Caco-2 (cell line): Measurements from ENCODE around the gene KIAA0513. TPM values are rescaled to one million over a fixed set of nuclear protein-coding genes. Genes with fewer than 3 reads are reported as not detected.
"Not testable (repeated sequence)": the region's sequence is repeated elsewhere in the genome, so short reads cannot be mapped to it uniquely, and the experiment has no call there.

Source experiments
- BruUV-seq: library from RNA; stranded (reverse); fragments of 400-500 nt; replicated peaks from 2 replicates; lab custom pipeline; 2021; lab: Mats Ljungman, UMichigan
- CTCF ChIA-PET: fragments of 300-600 bp; sonication (Branson Sonifier 250); formaldehyde crosslinking; loops from one replicate; lab custom pipeline; 2022; ENCODE audit warnings: antibody characterized with exemption; lab: Charles Lee
- POLR2A ChIA-PET: fragments of 300-600 bp; sonication (Branson Sonifier 250); formaldehyde crosslinking; loops from one replicate; lab custom pipeline; 2022; ENCODE audit warnings: antibody characterized with exemption; lab: Charles Lee
- DNase-seq, 2 experiments: peaks; one replicate each; pipeline versions ENCODE4 v3.0.0 to v3.0.0-alpha.2; 2020 to 2022
- H3K27me3 ChIP-seq: replicated peaks from 2 replicates; pipeline ENCODE4 v1.6.0; 2011; ENCODE audit warnings: low read length; ENCODE audit not compliant: control insufficient read depth, insufficient read depth
- H3K36me3 ChIP-seq: 2 replicates; pipeline ENCODE4 v1.5.1; 2011; ENCODE audit warnings: low read length; ENCODE audit not compliant: control insufficient read depth, insufficient read depth
- H3K4me1 ChIP-seq: fragments of 250-450 bp; sonication (Bioruptor Pico); 2 replicates; pipeline ENCODE4 v1.5.1; 2020; ENCODE audit warnings: mild to moderate bottlenecking
- H3K4me3 ChIP-seq: 2 replicates; pipeline ENCODE4 v1.5.1; 2011; ENCODE audit warnings: low read depth, mild to moderate bottlenecking, control low read depth, low read length
- H3K9me3 ChIP-seq: fragments of 250-450 bp; sonication (Bioruptor Pico); 2 replicates; pipeline ENCODE4 v1.5.1; 2020; ENCODE audit warnings: mild to moderate bottlenecking, moderate library complexity
- H3K27ac Mint-ChIP-seq: one replicate; pipeline ENCODE4 v1.8.0; 2022; ENCODE audit warnings: mixed read lengths; ENCODE audit not compliant: unreplicated experiment
- H3K27me3 Mint-ChIP-seq: one replicate; pipeline ENCODE4 v1.8.0; 2022; ENCODE audit warnings: mixed read lengths; ENCODE audit not compliant: insufficient read depth, unreplicated experiment
- H3K36me3 Mint-ChIP-seq: one replicate; pipeline ENCODE4 v1.8.0; 2022; ENCODE audit warnings: mild to moderate bottlenecking, mixed read lengths; ENCODE audit not compliant: insufficient read depth, unreplicated experiment
- H3K4me1 Mint-ChIP-seq: one replicate; pipeline ENCODE4 v1.8.0; 2022; ENCODE audit warnings: low read depth, mixed read lengths; ENCODE audit not compliant: unreplicated experiment
- H3K4me3 Mint-ChIP-seq: one replicate; pipeline ENCODE4 v1.8.0; 2022; ENCODE audit warnings: mild to moderate bottlenecking, moderate library complexity, mixed read lengths; ENCODE audit not compliant: unreplicated experiment
- H3K9me3 Mint-ChIP-seq: one replicate; pipeline ENCODE4 v1.8.0; 2022; ENCODE audit warnings: mixed read lengths; ENCODE audit not compliant: unreplicated experiment
- CTCF ChIP-seq, 2 experiments: fragments of 200-600 bp in 1 of 2; IDR thresholded peaks; 1 replicate in 1 of 2; 2 replicates in 1 of 2; pipeline versions ENCODE4 v1.5.1 to v1.8.0; 2011 to 2022; ENCODE audit warnings: antibody characterized with exemption in 1 of 2, control low read depth in 1 of 2, inconsistent platforms in 1 of 2, low read depth in 1 of 2, low read length in 1 of 2, mild to moderate bottlenecking in 1 of 2, moderate library complexity in 1 of 2; ENCODE audit not compliant: insufficient read depth in 1 of 2, severe bottlenecking in 1 of 2, unreplicated experiment in 1 of 2
- intact Hi-C: fragments of 100-400 bp; cut with micrococcal nuclease; formaldehyde crosslinking; loops from one replicate; pipeline ENCODE4 v1.10.0; 2022; ENCODE audit not compliant: unreplicated experiment
- total RNA-seq: library from RNA; stranded (reverse); gene quantifications from 2 replicates; pipeline ENCODE4 v1.2.3, GENCODE V29; 2022

Gene KIAA0513
- total RNA-seq, 1 experiment from 2014 or later: 7.9 TPM

DNA sequence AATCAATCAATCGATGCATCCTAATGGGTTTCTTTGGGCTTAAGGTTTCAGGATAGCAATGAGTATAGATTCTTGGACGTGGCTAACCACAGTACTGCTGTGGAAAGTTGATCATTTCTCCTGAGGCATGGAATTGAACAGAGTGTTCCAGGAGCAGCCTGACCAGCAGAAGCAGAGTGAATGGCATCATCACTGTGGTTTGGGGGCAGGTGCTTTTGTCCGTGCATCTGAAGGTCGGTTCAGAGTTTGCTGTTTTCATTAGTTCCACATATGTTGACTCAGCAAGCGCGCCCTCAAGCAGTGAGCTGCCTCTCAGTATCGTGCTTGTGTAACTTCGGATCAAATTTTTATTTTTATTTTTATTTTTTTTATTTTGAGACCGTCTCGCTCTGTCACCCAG is 24.9 kb downstream of the KIAA0513 start:
- DNase-seq: no peak
- no peak for TF ChIP-seq CTCF (IDR thresholded peaks at IDR 0.05; ENCODE audit: insufficient read depth in 1 of 2, low read depth in 1 of 2, low read length in 1 of 2, severe bottlenecking in 1 of 2, unreplicated experiment in 1 of 2)
- ChIA-PET POLR2A (interaction anchor here (0.7 kb wide), 1 partner anchor 434 kb away, joined by 5 read pairs; no protein-coding TSS in a partner anchor), CTCF (no interaction called here)
- Mint-ChIP-seq H3K27me3 (no peaks in the 10 kb centered on the region), H3K4me1 (peaks cover 13% of the 10 kb centered on the region), H3K9me3 (no peaks in the 10 kb centered on the region), H3K36me3 (no peaks in the 10 kb centered on the region), H3K4me3 (no peak overlapping the region), H3K27ac (no peak overlapping the region)
- Histone ChIP-seq H3K27me3 (no peaks in the 10 kb centered on the region), H3K4me1 (0 out of 2 replicates have a peak, but pooled peaks cover 4% of the 10 kb centered on the region), H3K4me3 (no peak overlapping the region), H3K36me3 (no peaks in the 10 kb centered on the region), H3K9me3 (no peaks in the 10 kb centered on the region)
- BruUV-seq: no TSS peak
- intact Hi-C loops: no loop called here

- H3K36me3 Mint-ChIP-seq, BruUV-seq, intact Hi-C loops, H3K27me3 Mint-ChIP-seq, H3K9me3 ChIP-seq, H3K27me3 ChIP-seq, H3K9me3 Mint-ChIP-seq, H3K36me3 ChIP-seq, H3K4me3 ChIP-seq, H3K4me1 ChIP-seq, H3K27ac Mint-ChIP-seq, POLR2A ChIA-PET, DNase-seq, CTCF ChIA-PET, H3K4me3 Mint-ChIP-seq: not testable (repeated sequence)
- H3K4me1 Mint-ChIP-seq: peaks cover 15% of the 10 kb centered on the region
These were observed 26.7 kb downstream of the KIAA0513 start for GRCh38 chr16:85054321-85054720.

GRCh38 chr16:85054948-85055492 is 27.4 kb downstream of the KIAA0513 start:
- no peaks in the 10 kb centered on the region for H3K27me3 Mint-ChIP-seq
- BruUV-seq: no TSS peak
- H3K4me1 Mint-ChIP-seq: peaks cover 15% of the 10 kb centered on the region
- intact Hi-C loops: no loop called here
- Histone ChIP-seq H3K36me3 (no peaks in the 10 kb centered on the region), H3K9me3 (no peaks in the 10 kb centered on the region), H3K4me3 (no peak overlapping the region), H3K27me3 (no peaks in the 10 kb centered on the region), H3K4me1 (0 out of 2 replicates have a peak, but pooled peaks cover 4% of the 10 kb centered on the region)
- POLR2A ChIA-PET: no interaction called here
- H3K9me3 Mint-ChIP-seq: no peaks in the 10 kb centered on the region
- no peaks in the 10 kb centered on the region for H3K36me3 Mint-ChIP-seq
- no peak for TF ChIP-seq CTCF (IDR thresholded peaks at IDR 0.05; ENCODE audit: insufficient read depth in 1 of 2, low read depth in 1 of 2, low read length in 1 of 2, severe bottlenecking in 1 of 2, unreplicated experiment in 1 of 2)
- no peak overlapping the region for H3K4me3 Mint-ChIP-seq
- CTCF ChIA-PET: interaction anchor here (1.5 kb wide), 1 partner anchor 32 kb away, joined by 19 read pairs; no protein-coding TSS in a partner anchor
- no peak overlapping the region for H3K27ac Mint-ChIP-seq
- DNase-seq: no peak
